B cell (primary cell): ENCODE measurements around the gene BCL6B. TPM values are rescaled to one million over a fixed set of nuclear protein-coding genes. Genes with fewer than 3 reads are reported as not detected.

ENCODE experiments used
- ATAC-seq: fragments of 200-7000 bp; cut with Tn5 transposase; one replicate; pipeline ENCODE4 v1.10.0; 2021; ENCODE audit warnings: low read depth, mild to moderate bottlenecking, moderate number of reproducible peaks, moderate library complexity
- CTCF ChIA-PET: fragments of 350-600 bp; sonication (Branson Sonifier 250); formaldehyde crosslinking; loops from one replicate; lab custom pipeline; 2021; ENCODE audit warnings: antibody characterized with exemption, inconsistent platforms; lab: Charles Lee
- POLR2A ChIA-PET: fragments of 350-600 bp; sonication (Branson Sonifier 250); formaldehyde crosslinking; loops from one replicate; lab custom pipeline; 2021; ENCODE audit warnings: antibody characterized with exemption; lab: Charles Lee
- DNase-seq: peaks from one replicate; pipeline ENCODE4 v3.0.0; 2013
- H2AFZ ChIP-seq: 2 replicates; pipeline ENCODE4 v1.6.1; 2012; ENCODE audit warnings: mild to moderate bottlenecking, low read depth, low read length; ENCODE audit not compliant: insufficient read depth, poor library complexity, severe bottlenecking
- H3K27ac ChIP-seq, 2 donors: 1 replicate in 1 of 2; 2 replicates in 1 of 2; pipeline ENCODE4 v1.5.1; 2012 to 2013; ENCODE audit warnings: low read length in 2 of 2, mild to moderate bottlenecking in 2 of 2, moderate library complexity in 1 of 2
- H3K27me3 ChIP-seq, 4 experiments: fragments of 200-600 bp in 1 of 4; sonication (generic) in 1 of 4; replicated peaks in 1 of 4; 1 replicate in 2 of 4; 2 replicates in 2 of 4; pipeline versions ENCODE4 v1.6.1 to v1.7.0; 2013 to 2016; ENCODE audit warnings: low read length in 3 of 4, mild to moderate bottlenecking in 2 of 4, mixed read lengths in 1 of 4, moderate library complexity in 1 of 4; ENCODE audit not compliant: insufficient read depth in 4 of 4, control insufficient read depth in 3 of 4; ENCODE audit errors: control extremely low read depth in 1 of 4
- H3K36me3 ChIP-seq, 2 experiments: replicated peaks in 1 of 2; 1 replicate in 1 of 2; 2 replicates in 1 of 2; pipeline versions ENCODE4 v1.6.1 to v1.7.1; 2013; ENCODE audit warnings: low read length in 1 of 2; ENCODE audit not compliant: insufficient read depth in 2 of 2, control insufficient read depth in 1 of 2; ENCODE audit errors: control extremely low read depth in 1 of 2, extremely low read depth in 1 of 2
- H3K4me1 ChIP-seq, 2 donors: fragments of 200-600 bp in 1 of 2; sonication (generic) in 1 of 2; 1 replicate in 1 of 2; 2 replicates in 1 of 2; pipeline versions ENCODE4 v1.5.1 to v1.6.1; 2013 to 2017; ENCODE audit warnings: low read length in 2 of 2; ENCODE audit not compliant: control insufficient read depth in 2 of 2, insufficient read depth in 2 of 2
- H3K4me2 ChIP-seq: replicated peaks from 2 replicates; pipeline ENCODE3; 2012; ENCODE audit warnings: mild to moderate bottlenecking, low read depth, low read length; ENCODE audit not compliant: poor library complexity, severe bottlenecking
- H3K4me3 ChIP-seq, 5 experiments: fragments of 200-600 bp in 1 of 5; sonication (generic) in 1 of 5; 1 replicate in 3 of 5; 2 replicates in 2 of 5; pipeline versions ENCODE4 v1.5.1 to v1.7.0; 2011 to 2016; ENCODE audit warnings: low read length in 4 of 5, mild to moderate bottlenecking in 4 of 5, low read depth in 2 of 5, control low read depth in 1 of 5, moderate library complexity in 1 of 5; ENCODE audit not compliant: insufficient read depth in 1 of 5; ENCODE audit errors: control extremely low read depth in 1 of 5, extremely low read depth in 1 of 5
- H3K79me2 ChIP-seq: fragments of 200-600 bp; sonication (generic); one replicate; pipeline ENCODE4 v1.6.0; 2016; ENCODE audit warnings: low read length; ENCODE audit not compliant: control insufficient read depth, insufficient read depth
- H3K9ac ChIP-seq: fragments of 200-600 bp; sonication (generic); 2 replicates; pipeline ENCODE4 v1.6.1; 2017; ENCODE audit warnings: mild to moderate bottlenecking, low read length, moderate library complexity
- H3K9me3 ChIP-seq, 3 donors: one replicate each; pipeline versions ENCODE4 v1.6.1 to v1.7.1; 2013; ENCODE audit warnings: low read length in 2 of 3; ENCODE audit not compliant: control insufficient read depth in 2 of 3, insufficient read depth in 1 of 3; ENCODE audit errors: control extremely low read depth in 1 of 3
- H4K20me1 ChIP-seq: 2 replicates; pipeline ENCODE4 v1.6.0; 2012; ENCODE audit warnings: mild to moderate bottlenecking, low read length; ENCODE audit not compliant: insufficient read depth, control insufficient read depth, poor library complexity, severe bottlenecking
- H3K27ac Mint-ChIP-seq: one replicate; pipeline ENCODE4 v1.8.0; 2021; ENCODE audit warnings: mixed read lengths
- H3K27me3 Mint-ChIP-seq: one replicate; pipeline ENCODE4 v1.8.0; 2021; ENCODE audit warnings: mixed read lengths
- H3K4me1 Mint-ChIP-seq: one replicate; pipeline ENCODE4 v1.8.0; 2021; ENCODE audit warnings: mixed read lengths
- H3K4me3 Mint-ChIP-seq: one replicate; pipeline ENCODE4 v1.8.0; 2021; ENCODE audit warnings: mixed read lengths
- H3K9me3 Mint-ChIP-seq: one replicate; pipeline ENCODE4 v1.8.0; 2022; ENCODE audit warnings: mixed read lengths; ENCODE audit not compliant: insufficient read depth
- CTCF ChIP-seq: fragments of 200-600 bp; IDR thresholded peaks from one replicate; pipeline ENCODE4 v1.8.0; 2022; ENCODE audit warnings: antibody characterized with exemption, mild to moderate bottlenecking
- EZH2 ChIP-seq: IDR thresholded peaks from 2 replicates; pipeline ENCODE4 v1.6.1; 2012; ENCODE audit warnings: borderline replicate concordance, low read depth, mild to moderate bottlenecking, moderate library complexity, low read length; ENCODE audit not compliant: insufficient read depth, poor library complexity, severe bottlenecking
- WGBS: methylation state at CpG from one replicate; pipeline ENCODE4 v1.1.5; 2013; ENCODE audit warnings: missing lambda C conversion rate; ENCODE audit not compliant: insufficient coverage; 5-methylcytosine and 5-hydroxymethylcytosine counted together
- intact Hi-C: fragments of 100-400 bp; cut with micrococcal nuclease; formaldehyde crosslinking; loops from one replicate; pipeline ENCODE4 v1.10.0; 2022
- polyA plus RNA-seq: library from polyadenylated mRNA; depleted of rRNA; stranded (reverse); fragments of >200 nt; gene quantifications from 2 replicates; pipeline ENCODE4 v1.2.3, GENCODE V29; 2012
- total RNA-seq, 2 donors: library from RNA; stranded (reverse); fragments of 120-200 nt in 1 of 2; gene quantifications; 1 replicate in 1 of 2; 2 replicates in 1 of 2; pipeline versions ENCODE4 v1.2.3 to v1.2.4, GENCODE V29; 2013 to 2022

The BCL6B gene
- total and polyA plus RNA-seq, 2 donors (not counting 1 experiment from before 2014, with no cell fraction given), result 0.25 to 0.34 TPM

GRCh38 chr17:7068268-7068667 is 45.4 kb downstream of the BCL6B start:
- no peak for ATAC-seq
- no CpG with 5 or more reads among the region's 1 CpG for WGBS
- POLR2A ChIA-PET, result no interaction called here

DNA sequence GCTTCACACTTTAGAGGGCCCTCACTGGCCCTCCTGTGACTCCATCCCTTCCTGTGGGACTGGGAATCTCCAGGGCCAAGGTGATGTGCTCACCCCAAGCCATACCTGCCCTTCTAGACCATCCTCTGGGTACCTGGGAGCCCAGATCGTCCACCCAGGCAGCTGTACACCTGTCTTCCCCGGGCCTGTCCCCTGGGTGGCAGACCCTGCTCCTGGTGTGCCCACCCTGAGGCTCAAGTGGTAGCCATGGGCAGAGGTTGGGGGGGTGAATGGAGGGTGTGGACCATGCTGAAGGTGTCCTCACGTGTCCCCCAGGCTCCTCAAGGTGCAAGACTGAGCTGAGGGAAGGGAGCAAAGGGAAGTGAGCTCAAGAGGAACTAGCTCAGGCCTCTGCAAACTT is 47.9 kb downstream of the BCL6B start:
- TF ChIP-seq EZH2, result no peak
- no peak for TF ChIP-seq CTCF
- no peaks in the 10 kb centered on the region for H3K27me3 ChIP-seq
- Mint-ChIP-seq H3K9me3 (peaks cover 14% of the 10 kb centered on the region), H3K4me1 (peaks cover 13% of the 10 kb centered on the region), H3K27ac (no peak overlapping the region), H3K4me3 (no peak overlapping the region), H3K27me3 (peaks cover 6% of the 10 kb centered on the region)
- no peak overlapping the region for H3K4me2 ChIP-seq
- no peaks in the 10 kb centered on the region for H3K36me3 ChIP-seq
- 79% methylated on average over 2 of the region's 3 CpGs for WGBS
- no peak overlapping the region for H3K9ac ChIP-seq
- H3K79me2 ChIP-seq, result no peaks in the 10 kb centered on the region
- intact Hi-C loops, result no loop called here
- peaks cover 14 to 18% of the 10 kb centered on the region in 2 donors for H3K4me1 ChIP-seq
- H4K20me1 ChIP-seq, result no peaks in the 10 kb centered on the region
- CTCF ChIA-PET, result no interaction called here
- no peak overlapping the region for H3K4me3 ChIP-seq
- no peak overlapping the region for H2AFZ ChIP-seq
- ATAC-seq (no peak), DNase-seq (no peak)
- no peak overlapping the region for H3K27ac ChIP-seq
- POLR2A ChIA-PET, result no interaction called here
- peaks cover 0 to 19% (median 15%) of the 10 kb centered on the region in 3 donors for H3K9me3 ChIP-seq

More at GRCh38 chr17:7068268-7068667, 45.4 kb downstream of the BCL6B start:
- no peak overlapping the region for H3K27ac ChIP-seq
- peaks cover 14% of the 10 kb centered on the region for H3K9me3 Mint-ChIP-seq
- H3K4me1 ChIP-seq, result peaks cover 14 to 18% of the 10 kb centered on the region in 2 donors
- H3K9me3 ChIP-seq, result peaks cover 0 to 19% (median 15%) of the 10 kb centered on the region in 3 donors
- no peak overlapping the region for H3K9ac ChIP-seq
- H3K79me2 ChIP-seq, result no peaks in the 10 kb centered on the region
- no peaks in the 10 kb centered on the region for H3K27me3 ChIP-seq
- peaks cover 13% of the 10 kb centered on the region for H3K4me1 Mint-ChIP-seq
- H3K27ac Mint-ChIP-seq, result no peak overlapping the region
- no peaks in the 10 kb centered on the region for H4K20me1 ChIP-seq
- no peaks in the 10 kb centered on the region for H3K36me3 ChIP-seq
- no peak overlapping the region for H3K4me3 Mint-ChIP-seq
- no peak overlapping the region for H2AFZ ChIP-seq
- H3K4me3 ChIP-seq, result no peak overlapping the region
- TF ChIP-seq CTCF, result no peak
- TF ChIP-seq EZH2, result no peak
- DNase-seq, result no peak
- intact Hi-C loops, result no loop called here
- H3K4me2 ChIP-seq, result no peak overlapping the region
- H3K27me3 Mint-ChIP-seq, result peaks cover 19% of the 10 kb centered on the region
- CTCF ChIA-PET, result no interaction called here
